GM19351 (cell line): Measurements from ENCODE around the gene SEC61A1.

ENCODE experiments used
- ATAC-seq: cut with Tn5 transposase; IDR thresholded peaks from one replicate; pipeline ENCODE4 v1.9.1; 2021; ENCODE audit warnings: mild to moderate bottlenecking, moderate library complexity; ENCODE audit not compliant: unreplicated experiment

SEC61A1 gene

DNA sequence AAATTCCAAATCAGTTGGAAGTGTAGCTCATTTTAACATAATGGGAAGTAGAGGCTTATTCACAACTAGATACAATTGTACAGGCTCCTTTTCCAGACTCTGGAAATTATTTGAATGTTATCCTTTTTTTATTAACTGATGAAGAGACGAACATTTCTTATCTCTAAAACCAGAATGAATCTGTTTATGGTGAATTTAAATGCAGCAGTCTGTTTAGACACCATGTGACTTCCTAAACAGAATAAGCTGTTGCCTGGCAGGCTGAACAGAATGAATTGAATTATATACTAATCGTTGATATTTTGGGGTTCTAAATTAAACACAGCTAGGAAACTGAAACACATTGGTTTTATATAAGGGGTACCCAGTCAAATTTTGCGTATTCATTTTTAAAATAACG is 4.0 kb downstream of the SEC61A1 start:
- no peak for ATAC-seq

DNA sequence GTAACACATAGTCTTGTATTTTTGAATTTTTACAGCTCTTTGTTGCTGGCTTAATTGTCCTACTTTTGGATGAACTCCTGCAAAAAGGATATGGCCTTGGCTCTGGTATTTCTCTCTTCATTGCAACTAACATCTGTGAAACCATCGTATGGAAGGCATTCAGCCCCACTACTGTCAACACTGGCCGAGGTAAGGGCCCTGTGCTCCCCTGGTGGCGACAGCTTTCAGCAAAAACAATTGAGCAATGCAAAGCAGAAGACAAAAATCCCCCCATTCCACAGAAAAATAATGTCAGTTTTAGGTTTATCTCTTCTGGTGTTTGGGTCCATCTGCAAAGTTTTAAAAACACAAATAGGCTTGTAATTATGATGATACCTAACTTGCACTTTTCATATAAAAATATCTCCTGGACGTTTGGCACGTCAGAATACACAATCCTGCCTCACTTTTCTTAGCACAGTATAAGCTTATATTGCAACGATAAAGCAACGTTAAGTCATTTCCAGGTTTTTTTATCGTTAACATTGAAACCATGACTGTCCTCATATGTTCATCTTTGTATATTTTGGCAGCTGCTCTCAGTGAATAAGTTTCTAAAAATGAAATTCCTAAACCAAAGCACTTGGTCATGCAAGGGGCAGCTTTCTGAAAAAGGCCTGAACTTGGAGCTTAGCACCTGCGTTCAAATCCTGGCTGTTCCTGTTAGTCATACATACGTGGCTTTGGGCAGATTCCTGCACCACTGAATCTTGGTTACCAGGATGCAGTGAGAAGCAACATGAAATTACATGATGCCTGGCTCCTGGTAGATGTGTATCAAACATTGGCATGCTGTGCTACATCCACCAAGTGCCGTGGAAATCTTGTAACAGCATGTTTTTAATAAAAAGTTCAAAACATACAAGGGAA is 8.5 kb downstream of the SEC61A1 start:
- ATAC-seq: no peak

DNA sequence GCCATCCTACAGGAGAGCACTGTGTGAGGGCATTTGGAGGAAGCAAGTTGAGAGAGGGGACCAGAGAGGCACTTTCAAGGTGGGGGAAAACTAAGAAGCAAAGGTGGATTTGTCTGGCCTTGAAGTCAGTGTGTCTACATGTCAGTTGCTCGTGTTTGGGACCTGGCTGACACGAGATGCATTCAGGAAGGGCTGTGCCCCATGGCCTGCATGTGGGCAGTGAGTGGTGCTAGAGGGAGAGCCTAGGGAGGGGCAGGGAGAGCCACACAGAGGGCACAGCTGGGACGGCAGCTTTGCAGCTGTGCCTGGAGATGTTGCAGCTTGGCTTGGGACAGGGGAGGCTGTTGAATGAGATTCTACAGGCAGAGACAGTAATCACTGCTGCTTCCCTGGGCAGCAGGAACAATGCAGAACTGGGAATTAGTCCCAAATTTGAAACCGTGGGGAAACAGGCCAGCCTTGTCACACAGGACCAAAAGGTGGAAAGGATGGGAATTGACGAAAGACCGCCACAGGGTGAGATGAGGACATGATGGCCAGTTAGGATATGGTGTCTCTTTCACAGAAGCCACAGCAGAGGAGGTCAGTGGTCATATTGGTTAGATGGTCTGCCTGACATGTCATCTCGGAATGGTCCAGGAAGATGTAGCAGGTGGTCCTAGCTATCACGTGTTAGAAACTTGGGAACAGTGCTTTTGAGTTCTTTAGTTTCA is 10.0 kb downstream of the SEC61A1 start:
- ATAC-seq: no peak

DNA sequence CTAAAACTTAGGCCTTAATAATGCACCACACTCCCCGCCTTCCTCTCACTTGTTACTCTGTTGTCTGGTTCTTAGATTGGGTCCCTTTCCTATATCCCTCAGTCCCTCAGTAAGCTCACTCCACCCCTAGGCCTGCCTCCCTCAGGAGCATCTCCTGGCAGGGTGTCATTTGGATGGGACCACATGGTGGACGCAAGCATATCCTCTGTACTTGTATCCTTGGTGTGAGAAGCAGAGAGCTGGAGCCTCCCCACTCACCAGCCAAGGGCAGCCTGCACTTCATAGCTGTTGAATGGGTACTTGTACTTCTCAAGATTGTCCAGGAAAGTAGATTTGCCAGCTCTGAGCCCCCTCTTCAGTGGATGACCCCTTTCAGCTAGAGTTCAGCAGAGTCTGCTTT is 11.6 kb downstream of the SEC61A1 start:
- ATAC-seq: no peak

DNA sequence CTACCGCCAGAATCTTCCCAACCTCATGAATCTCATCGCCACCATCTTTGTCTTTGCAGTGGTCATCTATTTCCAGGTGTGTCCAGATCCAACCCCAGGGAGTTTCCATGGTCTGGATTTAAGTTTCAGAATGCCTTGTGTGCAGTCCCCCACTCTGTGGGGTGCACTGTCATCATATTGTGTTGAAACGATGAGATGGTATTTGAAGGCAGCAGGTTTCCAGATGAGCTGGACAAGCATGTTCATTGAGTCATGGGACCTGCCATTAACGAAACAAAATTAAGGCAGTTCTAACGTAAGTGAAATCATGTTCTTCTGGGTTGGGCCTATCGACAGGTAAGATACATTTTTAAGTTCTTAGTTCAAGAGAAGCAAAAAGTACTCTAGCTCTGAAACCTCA is 12.7 kb downstream of the SEC61A1 start:
- ATAC-seq: no peak

DNA sequence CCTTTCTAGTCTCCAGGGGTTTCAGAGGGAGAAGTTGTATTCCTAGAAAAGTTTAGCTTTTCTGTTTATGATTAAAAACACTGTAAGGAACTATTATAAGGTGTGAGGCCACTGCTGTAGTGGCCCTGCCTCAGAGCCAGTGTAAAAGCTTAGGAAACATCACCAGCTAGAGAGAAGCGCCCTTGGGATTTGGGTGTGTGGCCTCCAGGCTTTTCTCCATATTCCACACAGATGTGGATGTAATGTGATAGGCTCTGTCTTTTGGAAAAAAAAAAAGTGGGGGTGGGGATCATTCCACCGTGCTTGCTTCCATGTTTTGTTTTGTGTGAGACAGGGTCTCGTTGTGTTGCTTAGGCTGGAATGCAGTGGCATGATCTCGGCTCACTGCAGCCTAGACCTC is 13.9 kb downstream of the SEC61A1 start:
- ATAC-seq: no peak

DNA sequence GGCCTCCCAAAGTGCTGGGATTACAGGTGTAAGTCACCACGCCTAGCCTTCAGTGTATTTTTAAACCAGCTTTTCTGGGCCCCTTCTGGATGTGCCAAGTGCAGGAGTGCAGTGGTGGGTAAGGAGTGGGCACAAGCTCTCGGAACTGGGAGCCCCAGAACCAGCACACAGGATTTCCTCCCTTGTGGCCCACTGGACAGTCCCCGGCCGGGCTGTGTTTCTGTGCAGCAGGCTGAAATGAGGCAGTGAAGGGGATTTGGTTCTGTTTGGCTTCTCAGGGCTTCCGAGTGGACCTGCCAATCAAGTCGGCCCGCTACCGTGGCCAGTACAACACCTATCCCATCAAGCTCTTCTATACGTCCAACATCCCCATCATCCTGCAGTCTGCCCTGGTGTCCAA is 14.4 kb downstream of the SEC61A1 start:
- no peak for ATAC-seq

DNA sequence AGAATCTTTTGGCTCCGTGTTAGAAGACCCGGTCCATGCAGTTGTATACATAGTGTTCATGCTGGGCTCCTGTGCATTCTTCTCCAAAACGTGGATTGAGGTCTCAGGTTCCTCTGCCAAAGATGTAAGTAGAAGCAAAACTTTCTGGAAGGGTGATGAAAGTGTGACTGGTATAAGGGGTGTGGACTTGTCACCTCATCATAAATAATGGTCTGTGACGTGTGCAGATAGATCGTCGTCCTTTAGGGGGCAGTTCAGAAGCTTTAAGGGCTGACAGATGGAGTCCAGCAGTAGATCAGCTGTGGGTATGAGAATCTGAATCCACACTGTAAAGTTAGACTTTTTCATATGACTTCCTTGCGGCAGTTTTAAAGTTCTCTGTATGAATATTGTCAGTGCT is 15.3 kb downstream of the SEC61A1 start:
- ATAC-seq: no peak

DNA sequence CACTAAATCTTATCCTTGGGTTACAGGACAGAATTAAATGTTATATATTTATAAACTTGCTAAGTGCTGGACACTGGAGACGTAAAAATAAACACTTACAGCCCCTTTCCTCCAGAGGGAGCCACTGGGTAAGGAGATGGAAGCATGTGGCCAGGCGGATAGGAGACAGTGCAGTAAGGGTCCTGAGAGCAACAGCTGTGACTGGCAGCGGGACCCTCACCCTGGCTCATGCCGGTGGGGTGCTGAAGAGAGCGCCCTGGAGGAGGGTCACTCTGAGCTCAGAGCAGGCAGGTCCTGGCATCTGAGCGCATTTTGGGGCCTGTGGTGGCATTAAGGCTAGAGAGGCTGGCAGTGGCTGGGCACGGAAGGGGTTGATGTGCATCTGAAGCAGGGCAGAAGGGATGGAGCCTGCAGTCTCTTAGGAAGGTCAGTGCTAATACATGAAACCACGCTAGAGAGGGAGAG is 16.0 kb downstream of the SEC61A1 start:
- ATAC-seq: no peak

DNA sequence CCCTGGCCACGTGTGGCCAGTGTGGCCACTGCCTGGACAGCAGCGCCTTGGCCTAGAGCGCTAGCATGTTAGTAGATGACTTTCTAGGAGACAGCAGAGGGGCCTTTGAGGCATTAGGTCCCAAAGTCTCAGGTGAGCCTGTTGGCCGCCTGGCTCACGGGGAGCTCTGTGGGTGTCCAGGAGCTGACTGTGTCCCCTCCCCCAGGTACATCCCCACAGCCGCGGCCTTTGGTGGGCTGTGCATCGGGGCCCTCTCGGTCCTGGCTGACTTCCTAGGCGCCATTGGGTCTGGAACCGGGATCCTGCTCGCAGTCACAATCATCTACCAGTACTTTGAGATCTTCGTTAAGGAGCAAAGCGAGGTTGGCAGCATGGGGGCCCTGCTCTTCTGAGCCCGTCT is 17.0 kb downstream of the SEC61A1 start:
- no peak for ATAC-seq

DNA sequence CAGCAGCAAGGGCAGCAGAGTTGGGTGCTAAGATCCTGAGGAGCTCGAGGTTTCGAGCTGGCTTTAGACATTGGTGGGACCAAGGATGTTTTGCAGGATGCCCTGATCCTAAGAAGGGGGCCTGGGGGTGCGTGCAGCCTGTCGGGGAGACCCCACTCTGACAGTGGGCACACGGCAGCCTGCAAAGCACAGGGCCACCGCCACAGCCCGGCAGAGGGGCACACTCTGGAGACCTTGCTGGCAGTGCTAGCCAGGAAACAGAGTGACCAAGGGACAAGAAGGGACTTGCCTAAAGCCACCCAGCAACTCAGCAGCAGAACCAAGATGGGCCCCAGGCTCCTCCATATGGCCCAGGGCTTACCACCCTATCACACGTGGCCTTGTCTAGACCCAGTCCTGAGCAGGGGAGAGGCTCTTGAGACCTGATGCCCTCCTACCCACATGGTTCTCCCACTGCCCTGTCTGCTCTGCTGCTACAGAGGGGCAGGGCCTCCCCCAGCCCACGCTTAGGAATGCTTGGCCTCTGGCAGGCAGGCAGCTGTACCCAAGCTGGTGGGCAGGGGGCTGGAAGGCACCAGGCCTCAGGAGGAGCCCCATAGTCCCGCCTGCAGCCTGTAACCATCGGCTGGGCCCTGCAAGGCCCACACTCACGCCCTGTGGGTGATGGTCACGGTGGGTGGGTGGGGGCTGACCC is 18.8 kb downstream of the SEC61A1 start:
- no peak for ATAC-seq

DNA sequence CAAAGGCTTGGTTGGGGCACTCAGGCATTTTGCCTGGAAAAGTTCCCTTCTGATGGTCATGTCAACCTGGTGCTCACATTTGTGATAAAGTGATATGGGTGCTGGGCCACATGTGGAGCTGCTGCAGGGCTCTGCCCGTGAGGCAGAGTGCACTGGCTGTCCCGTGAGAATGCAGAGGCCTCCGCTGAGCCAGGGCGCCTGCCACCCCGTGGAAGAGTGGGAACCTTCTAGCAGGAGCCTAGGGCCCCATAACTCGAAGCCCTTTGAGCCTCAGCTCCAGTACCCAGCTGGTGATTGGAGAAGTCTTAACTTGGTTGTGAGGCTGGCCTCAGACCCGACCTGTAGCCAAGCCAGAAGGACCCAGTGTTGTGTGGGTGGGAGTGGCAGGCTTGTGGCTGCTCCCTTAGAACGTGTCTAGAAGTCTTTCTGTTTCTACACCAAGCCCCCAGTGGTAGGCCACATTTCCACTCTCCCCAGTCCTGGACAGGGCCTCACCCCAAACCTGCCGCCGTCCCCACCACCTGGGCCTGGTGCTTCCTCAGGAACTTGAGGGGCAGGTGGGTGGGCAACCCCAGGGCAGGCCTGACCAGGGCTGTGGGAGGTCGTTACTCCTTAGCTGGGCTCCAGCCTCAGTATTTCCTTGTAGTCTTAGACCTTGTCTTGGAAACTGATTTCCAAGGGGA is 19.7 kb downstream of the SEC61A1 start:
- no peak for ATAC-seq

DNA sequence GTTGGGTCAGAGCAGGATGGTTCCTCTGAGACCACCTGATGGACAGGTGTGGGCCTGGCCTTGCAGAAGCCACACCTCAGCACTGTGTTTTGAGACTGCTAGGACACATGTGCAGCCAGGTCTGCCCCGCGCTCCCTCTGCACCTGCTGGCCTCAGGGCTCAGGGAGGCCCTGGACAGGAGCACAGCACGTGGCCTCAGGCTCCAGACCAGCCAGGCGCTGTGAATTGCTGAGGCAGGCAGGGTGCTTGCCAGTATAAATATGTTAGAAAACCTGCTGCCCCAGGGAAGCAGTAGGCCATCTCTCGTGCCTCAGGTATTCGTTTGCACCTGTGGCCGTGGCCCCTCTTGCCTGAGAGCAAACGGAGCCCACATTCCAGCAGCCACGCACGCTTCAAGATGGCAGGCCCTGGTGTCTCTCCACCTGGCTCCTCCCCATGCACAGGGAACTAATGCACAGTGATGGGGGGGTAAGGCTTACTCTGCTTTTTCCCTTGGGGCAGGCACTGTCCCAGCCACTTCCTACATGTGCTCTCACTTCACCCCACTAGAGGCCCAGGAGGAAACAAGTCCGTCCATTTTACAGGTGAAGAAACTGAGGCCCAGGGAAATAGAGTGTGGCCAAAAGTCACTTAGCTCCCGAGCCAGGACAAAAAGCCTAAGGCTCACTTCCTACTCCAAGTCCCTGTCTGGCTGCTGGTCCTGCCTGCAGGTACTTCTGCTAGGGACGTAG is 20.4 kb downstream of the SEC61A1 start:
- no peak for ATAC-seq

DNA sequence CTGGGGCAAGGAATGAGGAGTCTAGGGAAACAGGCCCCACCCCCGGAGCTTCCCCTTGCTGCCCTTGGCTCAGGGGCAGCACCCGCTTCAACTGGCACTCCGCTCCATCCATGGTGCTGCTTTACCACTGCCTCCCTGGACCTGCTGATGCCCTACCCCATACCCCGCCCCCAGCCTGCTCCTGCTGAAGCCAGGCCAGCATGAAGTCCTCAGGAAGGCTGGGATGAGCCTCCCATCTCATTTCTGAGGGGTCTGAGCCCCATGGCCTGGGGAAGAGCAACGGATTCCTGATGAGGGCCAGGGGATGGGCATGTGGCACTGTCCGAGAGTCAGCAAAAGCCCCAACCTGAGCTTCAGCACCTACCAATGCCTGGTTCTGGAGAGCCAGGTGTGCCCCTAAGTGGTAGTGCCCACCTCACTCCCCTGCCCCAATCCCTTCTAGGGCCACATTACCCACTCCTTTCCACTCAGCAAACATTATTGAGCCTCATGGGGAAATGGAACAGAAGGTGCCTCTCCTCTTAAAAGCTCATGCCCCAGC is 21.0 kb downstream of the SEC61A1 start:
- no peak for ATAC-seq

DNA sequence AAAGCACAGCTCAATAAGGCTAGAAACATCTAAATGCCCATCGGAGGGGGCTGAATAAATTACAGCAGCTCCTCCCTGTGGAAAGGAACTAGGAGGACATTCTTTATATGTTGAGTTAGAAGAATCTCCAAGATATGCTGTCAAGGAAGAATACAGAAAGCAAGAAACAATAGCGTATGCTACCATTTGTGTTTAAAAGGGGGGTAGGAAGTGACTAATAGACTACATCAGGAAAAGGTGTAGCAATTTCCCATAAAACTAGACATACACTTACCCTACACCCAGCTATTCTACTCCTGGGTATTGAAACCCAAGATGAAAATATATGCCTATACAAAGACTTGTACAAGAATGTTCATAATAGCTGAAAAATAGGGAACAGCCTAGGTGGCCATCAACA is 21.6 kb downstream of the SEC61A1 start:
- no peak for ATAC-seq

DNA sequence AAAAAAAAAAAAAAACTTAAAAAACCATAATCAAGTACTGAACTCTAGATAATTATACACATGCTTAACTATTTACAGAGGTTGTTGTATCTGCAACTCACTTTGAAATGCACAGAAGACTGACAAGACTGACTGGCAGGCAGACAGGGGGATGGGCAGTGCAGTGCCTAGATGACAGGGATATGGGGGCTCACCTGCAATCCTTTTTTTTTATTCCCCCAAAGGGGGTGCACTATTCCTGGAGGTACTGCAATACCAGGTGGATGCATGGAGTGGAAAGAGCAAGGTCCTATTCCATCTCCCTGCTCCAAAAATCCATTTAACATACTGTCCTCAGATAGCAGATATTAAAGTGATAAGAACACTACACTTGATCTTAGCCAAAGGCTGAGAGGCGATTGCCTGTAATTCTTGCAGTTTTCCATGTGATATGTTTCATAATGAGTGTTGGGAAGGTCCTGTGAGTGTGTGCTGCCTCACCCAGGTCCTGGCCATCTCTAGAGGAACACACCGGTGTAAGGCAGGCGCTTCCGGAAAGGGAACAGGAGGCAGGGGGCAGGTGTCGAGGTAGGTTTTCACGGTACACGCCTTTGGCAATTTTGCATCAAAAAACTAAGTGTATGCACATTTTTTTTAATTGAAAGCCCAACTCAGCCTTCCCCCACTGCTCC is 22.7 kb downstream of the SEC61A1 start:
- ATAC-seq: no peak

DNA sequence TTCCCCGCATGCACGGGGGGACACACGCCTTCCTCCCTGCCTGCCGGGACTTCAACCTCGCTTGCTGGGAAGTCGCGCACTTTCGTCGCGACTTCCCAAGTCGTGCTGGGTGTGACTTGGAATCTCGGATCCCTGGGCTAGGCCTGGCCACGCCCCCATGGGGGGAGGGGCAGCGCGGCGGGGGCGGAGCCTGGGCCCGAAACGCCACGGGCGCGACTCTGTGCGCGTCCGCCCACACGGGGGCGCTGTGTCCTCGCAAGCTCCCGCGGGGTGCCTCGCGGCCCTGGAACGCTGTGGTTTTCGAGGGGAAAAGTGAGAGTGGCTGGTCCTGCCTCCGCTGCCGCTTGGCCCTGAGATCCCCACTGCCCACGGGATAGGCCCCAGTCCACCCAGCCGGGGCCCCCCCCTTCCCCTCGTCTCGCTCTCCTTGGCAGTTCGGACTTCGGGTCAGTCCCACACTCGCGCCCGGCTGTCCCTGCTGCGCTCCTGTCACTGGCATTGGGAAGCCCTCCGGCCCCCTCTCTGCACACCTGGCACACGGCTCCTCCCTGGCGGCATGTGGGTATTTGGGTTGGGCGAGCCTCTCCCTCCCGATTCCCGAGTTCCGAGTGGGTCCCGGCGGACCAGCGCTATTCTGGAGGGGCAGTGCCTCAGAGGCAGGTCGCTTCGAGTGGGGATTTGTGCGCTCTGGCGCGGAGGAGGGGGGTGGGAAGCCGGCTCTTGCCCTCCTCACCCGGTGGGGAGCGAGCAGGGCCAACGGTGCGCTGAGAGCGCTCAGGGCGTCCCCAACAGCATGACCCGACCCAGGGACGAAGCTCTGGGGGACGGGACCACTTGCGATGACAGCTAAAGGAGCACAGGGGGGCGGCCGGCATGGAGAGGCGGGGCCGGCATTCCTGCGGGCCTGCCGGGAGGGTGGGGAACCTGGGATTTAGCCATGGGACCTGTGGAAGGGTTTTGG is 23.6 kb downstream of the SEC61A1 start:
- ATAC-seq: peak; percentile 69

DNA sequence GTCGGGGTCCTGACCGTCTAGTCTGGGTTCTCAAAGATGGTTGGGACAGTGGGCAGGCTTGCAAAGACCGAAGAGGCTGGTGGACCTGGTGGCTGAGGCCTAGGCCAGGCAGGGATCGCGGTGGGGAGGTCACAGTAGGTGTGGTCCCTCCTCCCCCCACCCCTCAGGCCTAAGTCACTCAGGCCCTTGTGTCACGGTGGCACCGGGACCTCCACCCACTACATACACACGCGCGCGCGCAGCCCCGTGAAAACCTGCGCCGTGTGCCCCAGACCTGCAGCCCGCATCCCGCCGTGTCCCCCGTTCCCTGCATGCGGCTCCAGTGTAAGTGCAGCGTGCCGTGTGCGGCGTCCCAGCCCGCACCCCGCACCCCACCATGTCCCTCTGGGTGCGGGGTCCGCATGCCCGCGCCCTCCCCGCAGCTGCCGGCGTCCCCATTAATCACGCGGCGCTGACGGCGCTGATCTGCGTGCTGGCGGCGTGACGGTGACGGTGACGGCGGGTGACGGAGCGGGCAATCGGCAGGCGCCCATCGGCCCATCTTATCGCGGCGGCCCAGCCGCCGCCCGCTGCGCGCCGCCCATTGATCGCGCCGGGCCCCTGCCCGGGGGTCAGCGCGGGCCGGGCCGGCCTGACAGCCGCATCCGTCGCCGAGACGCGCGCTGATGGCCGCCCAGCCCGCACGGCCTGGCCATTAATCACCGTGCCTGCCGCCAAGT is 24.4 kb downstream of the SEC61A1 start:
- no peak for ATAC-seq
